ENCODE results near the gene PFDN1.

Gene PFDN1

GRCh38 chr5:140236891-140237598, 65.9 kb downstream of the PFDN1 start:
- no peak for ATAC-seq
- TF ChIP-seq CSDC2 (CRISPR knock-in tag; IDR thresholded peaks at IDR 0.05) (no peak), POU6F1 (CRISPR knock-in tag; IDR thresholded peaks at IDR 0.05; ENCODE audit: borderline replicate concordance, low read depth) (no peak), TCF4 (CRISPR knock-in tag; IDR thresholded peaks at IDR 0.05; ENCODE audit: borderline replicate concordance) (no peak), ZFP30 (CRISPR knock-in tag; IDR thresholded peaks at IDR 0.05) (no peak), ZNF565 (CRISPR knock-in tag; conservative IDR thresholded peaks at IDR 0.05; ENCODE audit: low read depth) (no peak), CSRNP3 (CRISPR knock-in tag; IDR thresholded peaks at IDR 0.05) (no peak), PPARA (CRISPR knock-in tag; IDR thresholded peaks at IDR 0.05; ENCODE audit: borderline replicate concordance) (no peak), TOX (CRISPR knock-in tag; IDR thresholded peaks at IDR 0.05; ENCODE audit: borderline replicate concordance) (no peak), RARB (CRISPR knock-in tag; IDR thresholded peaks at IDR 0.05) (no peak), ISL1 (CRISPR knock-in tag; IDR thresholded peaks at IDR 0.05) (no peak)

- ATAC-seq: no peak
- TF ChIP-seq ARNTL (CRISPR knock-in tag; IDR thresholded peaks at IDR 0.05; ENCODE audit: borderline replicate concordance, low read depth): no peak
- TF ChIP-seq ISL1 (CRISPR knock-in tag; IDR thresholded peaks at IDR 0.05): no peak
- TF ChIP-seq CREB5 (CRISPR knock-in tag; IDR thresholded peaks at IDR 0.05; ENCODE audit: low read depth): no peak
- TF ChIP-seq ZFP3 (CRISPR knock-in tag; IDR thresholded peaks at IDR 0.05): no peak
- no peak for TF ChIP-seq ZNF8 (CRISPR knock-in tag; IDR thresholded peaks at IDR 0.05)
- TF ChIP-seq RARB (CRISPR knock-in tag; IDR thresholded peaks at IDR 0.05): no peak
- no peak for TF ChIP-seq OSR1 (CRISPR knock-in tag; IDR thresholded peaks at IDR 0.05)
- no peak for TF ChIP-seq TSHZ2 (CRISPR knock-in tag; IDR thresholded peaks at IDR 0.05)
- TF ChIP-seq CSDC2 (CRISPR knock-in tag; IDR thresholded peaks at IDR 0.05): no peak
- no peak for TF ChIP-seq GLIS3 (CRISPR knock-in tag; IDR thresholded peaks at IDR 0.05)
- TF ChIP-seq PATZ1 (CRISPR knock-in tag; IDR thresholded peaks at IDR 0.05; ENCODE audit: borderline replicate concordance): no peak
- no peak for TF ChIP-seq POU6F1 (CRISPR knock-in tag; IDR thresholded peaks at IDR 0.05; ENCODE audit: borderline replicate concordance, low read depth)
- TF ChIP-seq SNAI2 (CRISPR knock-in tag; IDR thresholded peaks at IDR 0.05): no peak
- no peak for TF ChIP-seq TCF4 (CRISPR knock-in tag; IDR thresholded peaks at IDR 0.05; ENCODE audit: borderline replicate concordance)
- no peak for TF ChIP-seq PPARA (CRISPR knock-in tag; IDR thresholded peaks at IDR 0.05; ENCODE audit: borderline replicate concordance)
These were observed 66.9 kb downstream of the PFDN1 start for GRCh38 chr5:140235791-140236551.

Data from SK-N-SH treated with all-trans-retinoic acid at 6 μM for 48 hours (cell line).